GM12891 (cell line): ENCODE measurements around the gene BPIFA2.

Experiments used
- DNase-seq: peaks from one replicate; pipeline ENCODE4 v3.0.0; 2011; ENCODE audit warnings: low spot score; ENCODE audit not compliant: insufficient read length
- FAIRE-seq: peaks from 2 replicates; lab custom pipeline; 2011; peaks lifted over from hg19 to GRCh38; lab: Jason Lieb, UNC
- PAX5 ChIP-seq: IDR thresholded peaks from 2 replicates; pipeline ENCODE4 v1.6.1; 2011; ENCODE audit warnings: low read length, moderate library complexity, mild to moderate bottlenecking; ENCODE audit not compliant: insufficient read depth, severe bottlenecking
- POLR2A ChIP-seq: IDR thresholded peaks from 2 replicates; pipeline ENCODE4 v1.6.1; 2011; ENCODE audit warnings: low read depth, low read length, control low read depth
- POLR2AphosphoS5 ChIP-seq: IDR thresholded peaks from 2 replicates; pipeline ENCODE4 v1.6.1; 2011; ENCODE audit warnings: low read depth, low read length, control low read depth
- POU2F2 ChIP-seq: IDR thresholded peaks from 2 replicates; pipeline ENCODE4 v1.6.1; 2011; ENCODE audit warnings: low read depth, mild to moderate bottlenecking, control low read depth, low read length, moderate library complexity
- SPI1 ChIP-seq: IDR thresholded peaks from 2 replicates; pipeline ENCODE4 v1.6.1; 2011; ENCODE audit warnings: low read depth, low read length, control low read depth
- TAF1 ChIP-seq: IDR thresholded peaks from 2 replicates; pipeline ENCODE4 v1.6.1; 2011; ENCODE audit warnings: low read depth, low read length, control low read depth

The BPIFA2 gene

GRCh38 chr20:33158637-33159385 lies 9.1 kb upstream of the BPIFA2 start:
- FAIRE-seq, result no peak
- no peak for TF ChIP-seq POU2F2

GRCh38 chr20:33159713-33160112 lies 8.2 kb upstream of the BPIFA2 start:
- TF ChIP-seq PAX5, result no peak
- no peak for TF ChIP-seq TAF1
- TF ChIP-seq POU2F2, result no peak
- no peak for FAIRE-seq
- DNase-seq, result no peak

More at GRCh38 chr20:33158637-33159385, 9.1 kb upstream of the BPIFA2 start:
- DNase-seq, result no peak

- DNase-seq (no peak), FAIRE-seq (no peak)
- TF ChIP-seq TAF1 (no peak), POLR2AphosphoS5 (no peak), POU2F2 (no peak)
Observed at GRCh38 chr20:33160681-33161080, 7.3 kb upstream of the BPIFA2 start.

- FAIRE-seq (no peak), DNase-seq (no peak)
- TF ChIP-seq POU2F2, result no peak
- TF ChIP-seq POLR2AphosphoS5, result no peak
- TF ChIP-seq PAX5, result no peak
- TF ChIP-seq POLR2A, result no peak
- TF ChIP-seq SPI1, result no peak
- no peak for TF ChIP-seq TAF1
Observed at GRCh38 chr20:33162313-33162712, 5.6 kb upstream of the BPIFA2 start.

- DNase-seq (no peak), FAIRE-seq (no peak)
- TF ChIP-seq POLR2AphosphoS5, result no peak
- no peak for TF ChIP-seq TAF1
- TF ChIP-seq PAX5, result no peak
- peak; percentile 82 for TF ChIP-seq SPI1
Observed at GRCh38 chr20:33162753-33163152, 5.2 kb upstream of the BPIFA2 start.

- TF ChIP-seq PAX5, result no peak
- TF ChIP-seq POLR2AphosphoS5, result no peak
- TF ChIP-seq POU2F2, result no peak
- no peak for TF ChIP-seq SPI1
- no peak for TF ChIP-seq POLR2A
- no peak for TF ChIP-seq TAF1
- FAIRE-seq, result no peak
- DNase-seq, result no peak
Observed at GRCh38 chr20:33163856-33164762, 3.9 kb upstream of the BPIFA2 start.

GRCh38 chr20:33164763-33165095 lies 3.2 kb upstream of the BPIFA2 start:
- DNase-seq, result no peak
- TF ChIP-seq POU2F2 (no peak), PAX5 (no peak), TAF1 (no peak), POLR2AphosphoS5 (no peak), POLR2A (no peak), SPI1 (no peak)
- FAIRE-seq, result no peak

- FAIRE-seq (no peak), DNase-seq (no peak)
- TF ChIP-seq PAX5, result no peak
- no peak for TF ChIP-seq SPI1
Observed at GRCh38 chr20:33165416-33166055, 2.4 kb upstream of the BPIFA2 start.

- DNase-seq (no peak), FAIRE-seq (no peak)
- TF ChIP-seq SPI1, result no peak
- no peak for TF ChIP-seq POLR2AphosphoS5
- no peak for TF ChIP-seq PAX5
- TF ChIP-seq TAF1, result no peak
- no peak for TF ChIP-seq POLR2A
- no peak for TF ChIP-seq POU2F2
Observed at GRCh38 chr20:33166533-33167113, 1.3 kb upstream of the BPIFA2 start.
